ENCODE measurements around the gene FN3KRP.

GRCh38 chr17:82726427-82726826 lies 9.9 kb downstream of the FN3KRP start:
- TF ChIP-seq, protein P1, sequence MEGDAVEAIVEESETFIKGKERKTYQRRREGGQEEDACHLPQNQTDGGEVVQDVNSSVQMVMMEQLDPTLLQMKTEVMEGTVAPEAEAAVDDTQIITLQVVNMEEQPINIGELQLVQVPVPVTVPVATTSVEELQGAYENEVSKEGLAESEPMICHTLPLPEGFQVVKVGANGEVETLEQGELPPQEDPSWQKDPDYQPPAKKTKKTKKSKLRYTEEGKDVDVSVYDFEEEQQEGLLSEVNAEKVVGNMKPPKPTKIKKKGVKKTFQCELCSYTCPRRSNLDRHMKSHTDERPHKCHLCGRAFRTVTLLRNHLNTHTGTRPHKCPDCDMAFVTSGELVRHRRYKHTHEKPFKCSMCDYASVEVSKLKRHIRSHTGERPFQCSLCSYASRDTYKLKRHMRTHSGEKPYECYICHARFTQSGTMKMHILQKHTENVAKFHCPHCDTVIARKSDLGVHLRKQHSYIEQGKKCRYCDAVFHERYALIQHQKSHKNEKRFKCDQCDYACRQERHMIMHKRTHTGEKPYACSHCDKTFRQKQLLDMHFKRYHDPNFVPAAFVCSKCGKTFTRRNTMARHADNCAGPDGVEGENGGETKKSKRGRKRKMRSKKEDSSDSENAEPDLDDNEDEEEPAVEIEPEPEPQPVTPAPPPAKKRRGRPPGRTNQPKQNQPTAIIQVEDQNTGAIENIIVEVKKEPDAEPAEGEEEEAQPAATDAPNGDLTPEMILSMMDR (IDR thresholded peaks at IDR 0.05) = no peak
- no peak for TF ChIP-seq POLR2A (IDR thresholded peaks at IDR 0.05)

Data from thyroid gland (tissue), 4 donors.